B cell (primary cell): ENCODE measurements around the gene PLAC1. TPM values are rescaled to one million over a fixed set of nuclear protein-coding genes. Genes with fewer than 3 reads are reported as not detected.

Source experiments
- ATAC-seq: fragments of 200-7000 bp; cut with Tn5 transposase; one replicate; pipeline ENCODE4 v1.10.0; 2021; ENCODE audit warnings: low read depth, mild to moderate bottlenecking, moderate number of reproducible peaks, moderate library complexity
- CTCF ChIA-PET: fragments of 350-600 bp; sonication (Branson Sonifier 250); formaldehyde crosslinking; loops from one replicate; lab custom pipeline; 2021; ENCODE audit warnings: antibody characterized with exemption, inconsistent platforms; lab: Charles Lee
- POLR2A ChIA-PET: fragments of 350-600 bp; sonication (Branson Sonifier 250); formaldehyde crosslinking; loops from one replicate; lab custom pipeline; 2021; ENCODE audit warnings: antibody characterized with exemption; lab: Charles Lee
- DNase-seq: peaks from one replicate; pipeline ENCODE4 v3.0.0; 2013
- H2AFZ ChIP-seq: 2 replicates; pipeline ENCODE4 v1.6.1; 2012; ENCODE audit warnings: mild to moderate bottlenecking, low read depth, low read length; ENCODE audit not compliant: insufficient read depth, poor library complexity, severe bottlenecking
- H3K27ac ChIP-seq, 2 donors: 1 replicate in 1 of 2; 2 replicates in 1 of 2; pipeline ENCODE4 v1.5.1; 2012 to 2013; ENCODE audit warnings: low read length in 2 of 2, mild to moderate bottlenecking in 2 of 2, moderate library complexity in 1 of 2
- H3K27me3 ChIP-seq, 4 experiments: fragments of 200-600 bp in 1 of 4; sonication (generic) in 1 of 4; replicated peaks in 1 of 4; 1 replicate in 2 of 4; 2 replicates in 2 of 4; pipeline versions ENCODE4 v1.6.1 to v1.7.0; 2013 to 2016; ENCODE audit warnings: low read length in 3 of 4, mild to moderate bottlenecking in 2 of 4, mixed read lengths in 1 of 4, moderate library complexity in 1 of 4; ENCODE audit not compliant: insufficient read depth in 4 of 4, control insufficient read depth in 3 of 4; ENCODE audit errors: control extremely low read depth in 1 of 4
- H3K36me3 ChIP-seq, 2 experiments: replicated peaks in 1 of 2; 1 replicate in 1 of 2; 2 replicates in 1 of 2; pipeline versions ENCODE4 v1.6.1 to v1.7.1; 2013; ENCODE audit warnings: low read length in 1 of 2; ENCODE audit not compliant: insufficient read depth in 2 of 2, control insufficient read depth in 1 of 2; ENCODE audit errors: control extremely low read depth in 1 of 2, extremely low read depth in 1 of 2
- H3K4me1 ChIP-seq, 2 donors: fragments of 200-600 bp in 1 of 2; sonication (generic) in 1 of 2; 1 replicate in 1 of 2; 2 replicates in 1 of 2; pipeline versions ENCODE4 v1.5.1 to v1.6.1; 2013 to 2017; ENCODE audit warnings: low read length in 2 of 2; ENCODE audit not compliant: control insufficient read depth in 2 of 2, insufficient read depth in 2 of 2
- H3K4me2 ChIP-seq: replicated peaks from 2 replicates; pipeline ENCODE3; 2012; ENCODE audit warnings: mild to moderate bottlenecking, low read depth, low read length; ENCODE audit not compliant: poor library complexity, severe bottlenecking
- H3K4me3 ChIP-seq, 5 experiments: fragments of 200-600 bp in 1 of 5; sonication (generic) in 1 of 5; 1 replicate in 3 of 5; 2 replicates in 2 of 5; pipeline versions ENCODE4 v1.5.1 to v1.7.0; 2011 to 2016; ENCODE audit warnings: low read length in 4 of 5, mild to moderate bottlenecking in 4 of 5, low read depth in 2 of 5, control low read depth in 1 of 5, moderate library complexity in 1 of 5; ENCODE audit not compliant: insufficient read depth in 1 of 5; ENCODE audit errors: control extremely low read depth in 1 of 5, extremely low read depth in 1 of 5
- H3K79me2 ChIP-seq: fragments of 200-600 bp; sonication (generic); one replicate; pipeline ENCODE4 v1.6.0; 2016; ENCODE audit warnings: low read length; ENCODE audit not compliant: control insufficient read depth, insufficient read depth
- H3K9ac ChIP-seq: fragments of 200-600 bp; sonication (generic); 2 replicates; pipeline ENCODE4 v1.6.1; 2017; ENCODE audit warnings: mild to moderate bottlenecking, low read length, moderate library complexity
- H3K9me3 ChIP-seq, 3 donors: one replicate each; pipeline versions ENCODE4 v1.6.1 to v1.7.1; 2013; ENCODE audit warnings: low read length in 2 of 3; ENCODE audit not compliant: control insufficient read depth in 2 of 3, insufficient read depth in 1 of 3; ENCODE audit errors: control extremely low read depth in 1 of 3
- H4K20me1 ChIP-seq: 2 replicates; pipeline ENCODE4 v1.6.0; 2012; ENCODE audit warnings: mild to moderate bottlenecking, low read length; ENCODE audit not compliant: insufficient read depth, control insufficient read depth, poor library complexity, severe bottlenecking
- H3K27ac Mint-ChIP-seq: one replicate; pipeline ENCODE4 v1.8.0; 2021; ENCODE audit warnings: mixed read lengths
- H3K27me3 Mint-ChIP-seq: one replicate; pipeline ENCODE4 v1.8.0; 2021; ENCODE audit warnings: mixed read lengths
- H3K4me1 Mint-ChIP-seq: one replicate; pipeline ENCODE4 v1.8.0; 2021; ENCODE audit warnings: mixed read lengths
- H3K4me3 Mint-ChIP-seq: one replicate; pipeline ENCODE4 v1.8.0; 2021; ENCODE audit warnings: mixed read lengths
- H3K9me3 Mint-ChIP-seq: one replicate; pipeline ENCODE4 v1.8.0; 2022; ENCODE audit warnings: mixed read lengths; ENCODE audit not compliant: insufficient read depth
- CTCF ChIP-seq: fragments of 200-600 bp; IDR thresholded peaks from one replicate; pipeline ENCODE4 v1.8.0; 2022; ENCODE audit warnings: antibody characterized with exemption, mild to moderate bottlenecking
- EZH2 ChIP-seq: IDR thresholded peaks from 2 replicates; pipeline ENCODE4 v1.6.1; 2012; ENCODE audit warnings: borderline replicate concordance, low read depth, mild to moderate bottlenecking, moderate library complexity, low read length; ENCODE audit not compliant: insufficient read depth, poor library complexity, severe bottlenecking
- WGBS: methylation state at CpG from one replicate; pipeline ENCODE4 v1.1.5; 2013; ENCODE audit warnings: missing lambda C conversion rate; ENCODE audit not compliant: insufficient coverage; 5-methylcytosine and 5-hydroxymethylcytosine counted together
- intact Hi-C: fragments of 100-400 bp; cut with micrococcal nuclease; formaldehyde crosslinking; loops from one replicate; pipeline ENCODE4 v1.10.0; 2022
- polyA plus RNA-seq: library from polyadenylated mRNA; depleted of rRNA; stranded (reverse); fragments of >200 nt; gene quantifications from 2 replicates; pipeline ENCODE4 v1.2.3, GENCODE V29; 2012
- total RNA-seq, 2 donors: library from RNA; stranded (reverse); fragments of 120-200 nt in 1 of 2; gene quantifications; 1 replicate in 1 of 2; 2 replicates in 1 of 2; pipeline versions ENCODE4 v1.2.3 to v1.2.4, GENCODE V29; 2013 to 2022

PLAC1 gene
- total and polyA plus RNA-seq, 2 donors (not counting 1 experiment from before 2014, with no cell fraction given), result not detected

GRCh38 chrX:134604701-134605311 lies 53.5 kb downstream of the PLAC1 start:
- Mint-ChIP-seq H3K9me3 (no peaks in the 10 kb centered on the region), H3K4me1 (no peaks in the 10 kb centered on the region), H3K4me3 (no peak overlapping the region), H3K27me3 (peaks cover 7% of the 10 kb centered on the region), H3K27ac (no peak overlapping the region)
- ChIA-PET POLR2A (no interaction called here), CTCF (no interaction called here)
- Histone ChIP-seq H3K36me3 (no peaks in the 10 kb centered on the region), H3K4me2 (no peak overlapping the region), H3K4me3 (no peak overlapping the region), H3K9me3 (no peaks in the 10 kb centered on the region), H2AFZ (no peak overlapping the region), H4K20me1 (no peaks in the 10 kb centered on the region), H3K4me1 (no peaks in the 10 kb centered on the region), H3K9ac (no peak overlapping the region), H3K79me2 (no peaks in the 10 kb centered on the region), H3K27me3 (no peaks in the 10 kb centered on the region), H3K27ac (no peak overlapping the region)
- DNase-seq (no peak), ATAC-seq (no peak)
- TF ChIP-seq EZH2, result no peak
- TF ChIP-seq CTCF, result no peak
- 75% methylated on average over 2 of the region's 4 CpGs for WGBS
- intact Hi-C loops, result no loop called here

- no peak overlapping the region for H3K4me2 ChIP-seq
- H3K4me1 ChIP-seq, result no peaks in the 10 kb centered on the region
- DNase-seq (no peak), ATAC-seq (no peak)
- CTCF ChIA-PET, result no interaction called here
- H3K9ac ChIP-seq, result no peak overlapping the region
- H3K4me3 ChIP-seq, result no peak overlapping the region
- 100% methylated on average over 1 of the region's 3 CpGs for WGBS
- Mint-ChIP-seq H3K9me3 (no peaks in the 10 kb centered on the region), H3K4me1 (no peaks in the 10 kb centered on the region), H3K27me3 (peaks cover 7% of the 10 kb centered on the region), H3K4me3 (no peak overlapping the region), H3K27ac (no peak overlapping the region)
- POLR2A ChIA-PET, result no interaction called here
- no peak for TF ChIP-seq CTCF
- no peak for TF ChIP-seq EZH2
- H4K20me1 ChIP-seq, result no peaks in the 10 kb centered on the region
- H3K27ac ChIP-seq, result no peak overlapping the region
- no peak overlapping the region for H2AFZ ChIP-seq
- no peaks in the 10 kb centered on the region for H3K27me3 ChIP-seq
- no peaks in the 10 kb centered on the region for H3K36me3 ChIP-seq
- H3K9me3 ChIP-seq, result no peaks in the 10 kb centered on the region
- no peaks in the 10 kb centered on the region for H3K79me2 ChIP-seq
- intact Hi-C loops, result no loop called here
Measured at GRCh38 chrX:134603806-134604700, 54.2 kb downstream of the PLAC1 start.
